KOPT-K1 (cell line): ENCODE data around the gene E2F1.
"Not testable (repeated sequence)": the region's sequence is repeated elsewhere in the genome, so short reads cannot be mapped to it uniquely, and the experiment has no call there.

Experiments used
- H3K27ac ChIP-seq: fragments of 200-600 bp; sonication (generic); 2 replicates; pipeline ENCODE4 v1.5.1; 2016; ENCODE audit warnings: antibody characterized with exemption, mild to moderate bottlenecking, low read depth, low read length; ENCODE audit not compliant: poor library complexity, severe bottlenecking
- H3K36me3 ChIP-seq: fragments of 200-600 bp; sonication (generic); 2 replicates; pipeline ENCODE4 v1.5.1; 2017; ENCODE audit warnings: antibody characterized with exemption, mild to moderate bottlenecking, low read length, moderate library complexity; ENCODE audit not compliant: insufficient read depth
- H3K9me3 ChIP-seq: fragments of 200-600 bp; sonication (generic); 2 replicates; pipeline ENCODE4 v1.5.1; 2017; ENCODE audit warnings: antibody characterized with exemption, low read length, mild to moderate bottlenecking; ENCODE audit not compliant: insufficient read depth, poor library complexity, severe bottlenecking

Gene E2F1

GRCh38 chr20:33700696-33701441 lies 14.7 kb upstream of the E2F1 start:
- H3K36me3 ChIP-seq, H3K27ac ChIP-seq: not testable (repeated sequence)
- peaks cover 13% of the 10 kb centered on the region for H3K9me3 ChIP-seq

- H3K9me3 ChIP-seq, result peaks cover 13% of the 10 kb centered on the region
- not testable (repeated sequence) for H3K36me3 ChIP-seq, H3K27ac ChIP-seq
These were observed 12.8 kb upstream of the E2F1 start for GRCh38 chr20:33698966-33699365.

- Histone ChIP-seq H3K9me3 (peaks cover 13% of the 10 kb centered on the region), H3K36me3 (no peaks in the 10 kb centered on the region), H3K27ac (no peak overlapping the region)
These were observed 10.9 kb upstream of the E2F1 start for GRCh38 chr20:33697129-33697528.

- Histone ChIP-seq H3K9me3 (peaks cover 8% of the 10 kb centered on the region), H3K36me3 (no peaks in the 10 kb centered on the region), H3K27ac (no peak overlapping the region)
These were observed 10.3 kb upstream of the E2F1 start for GRCh38 chr20:33696448-33696847.

GRCh38 chr20:33694639-33695012 lies 8.4 kb upstream of the E2F1 start:
- Histone ChIP-seq H3K27ac (no peak overlapping the region), H3K36me3 (no peaks in the 10 kb centered on the region), H3K9me3 (no peaks in the 10 kb centered on the region)

- Histone ChIP-seq H3K36me3 (no peaks in the 10 kb centered on the region), H3K9me3 (no peaks in the 10 kb centered on the region), H3K27ac (no peak overlapping the region)
These were observed 7.8 kb upstream of the E2F1 start for GRCh38 chr20:33693741-33694638.

- Histone ChIP-seq H3K9me3 (no peaks in the 10 kb centered on the region), H3K27ac (no peak overlapping the region), H3K36me3 (no peaks in the 10 kb centered on the region)
These were observed 7.1 kb upstream of the E2F1 start for GRCh38 chr20:33693289-33693688.

- Histone ChIP-seq H3K36me3 (no peaks in the 10 kb centered on the region), H3K9me3 (no peaks in the 10 kb centered on the region), H3K27ac (peak overlapping the region; percentile 45)
These were observed 3.8 kb upstream of the E2F1 start for GRCh38 chr20:33689973-33690372.

GRCh38 chr20:33689493-33689892 lies 3.3 kb upstream of the E2F1 start:
- peak overlapping the region; percentile 45 for H3K27ac ChIP-seq
- H3K36me3 ChIP-seq, result peaks cover under 1% of the 10 kb centered on the region; the same call in 1 of the 2 replicates
- H3K9me3 ChIP-seq, result no peaks in the 10 kb centered on the region

GRCh38 chr20:33688938-33689424 lies 2.8 kb upstream of the E2F1 start:
- Histone ChIP-seq H3K9me3 (no peaks in the 10 kb centered on the region), H3K27ac (peak overlapping the region; percentile 45), H3K36me3 (peaks cover 6% of the 10 kb centered on the region; the same call in 1 of the 2 replicates)

GRCh38 chr20:33687993-33688937 lies 2.1 kb upstream of the E2F1 start:
- Histone ChIP-seq H3K9me3 (no peaks in the 10 kb centered on the region), H3K36me3 (peaks cover 11% of the 10 kb centered on the region), H3K27ac (no peak overlapping the region)

- H3K36me3 ChIP-seq, result peaks cover 20% of the 10 kb centered on the region
- no peak overlapping the region for H3K27ac ChIP-seq
These were observed 1.3 kb upstream of the E2F1 start for GRCh38 chr20:33687370-33687915.

GRCh38 chr20:33686984-33687366 lies 790 bp upstream of the E2F1 start:
- Histone ChIP-seq H3K27ac (peak overlapping the region; percentile 53), H3K36me3 (peaks cover 24% of the 10 kb centered on the region), H3K9me3 (no peaks in the 10 kb centered on the region)

More at GRCh38 chr20:33687370-33687915, 1.3 kb upstream of the E2F1 start:
- H3K9me3 ChIP-seq, result no peaks in the 10 kb centered on the region

- Histone ChIP-seq H3K9me3 (no peaks in the 10 kb centered on the region), H3K27ac (peak overlapping the region; percentile 88), H3K36me3 (peaks cover 39% of the 10 kb centered on the region)
These were observed 671 bp downstream of the E2F1 start for GRCh38 chr20:33685328-33686099.
